Cardiac muscle cell (in vitro differentiated cells and primary cell): ENCODE results near the gene PARP1. TPM values are rescaled to one million over a fixed set of nuclear protein-coding genes. Genes with fewer than 3 reads are reported as not detected.

Source experiments
- DNase-seq, 2 donors: peaks; one replicate each; pipeline versions ENCODE4 v3.0.0 to v3.0.0-alpha.2; 2010 to 2017; ENCODE audit warnings: low read depth in 1 of 2, low spot score in 1 of 2
- H3K27ac ChIP-seq: fragments of 200-600 bp; sonication (generic); 2 replicates; pipeline ENCODE4 v1.5.1; 2016
- H3K27me3 ChIP-seq: fragments of 200-600 bp; sonication (generic); 2 replicates; pipeline ENCODE4 v1.6.0; 2016; ENCODE audit warnings: control low read depth
- H3K36me3 ChIP-seq: fragments of 200-600 bp; sonication (generic); 2 replicates; pipeline ENCODE4 v1.5.1; 2016; ENCODE audit warnings: control low read depth
- H3K4me1 ChIP-seq: fragments of 200-600 bp; sonication (generic); 2 replicates; pipeline ENCODE4 v1.8.1; 2017; ENCODE audit warnings: low read depth, mild to moderate bottlenecking, mixed run types
- H3K4me3 ChIP-seq: fragments of 200-600 bp; sonication (generic); 2 replicates; pipeline ENCODE4 v1.5.1; 2016; ENCODE audit warnings: mild to moderate bottlenecking
- H3K9me3 ChIP-seq: fragments of 200-600 bp; sonication (generic); 2 replicates; pipeline ENCODE4 v1.5.1; 2017; ENCODE audit warnings: low read depth, mild to moderate bottlenecking, control low read depth
- CTCF ChIP-seq: IDR thresholded peaks from 2 replicates; pipeline ENCODE4 v1.5.1; 2012; ENCODE audit warnings: low read depth, mild to moderate bottlenecking, low read length
- polyA plus RNA-seq: library from polyadenylated mRNA; unstranded; fragments of >200 nt; fragmentation: Nextera tagmentation; extraction: Ambion mirVana; gene quantifications from 2 replicates; pipeline ENCODE4 v1.2.1, GENCODE V29; 2016
- total RNA-seq: library from RNA; depleted of rRNA; stranded (reverse); fragments of >200 nt; gene quantifications from 2 replicates; pipeline ENCODE4 v1.2.3, GENCODE V29; 2016

Gene PARP1
- total and polyA plus RNA-seq, 2 experiments from 2014 or later, result 192 to 373 TPM

- Histone ChIP-seq H3K4me3 (no peak overlapping the region), H3K4me1 (peaks cover 21% of the 10 kb centered on the region), H3K27ac (no peak overlapping the region), H3K27me3 (no peaks in the 10 kb centered on the region), H3K9me3 (no peaks in the 10 kb centered on the region), H3K36me3 (no peaks in the 10 kb centered on the region)
- no peak for DNase-seq
- TF ChIP-seq CTCF, result no peak
Observed at GRCh38 chr1:226450688-226451087, 42.8 kb upstream of the PARP1 start.

- DNase-seq, result no peak
- no peaks in the 10 kb centered on the region for H3K27me3 ChIP-seq
- no peaks in the 10 kb centered on the region for H3K9me3 ChIP-seq
- no peaks in the 10 kb centered on the region for H3K36me3 ChIP-seq
- H3K4me3 ChIP-seq, result no peak overlapping the region
- H3K27ac ChIP-seq, result no peak overlapping the region
- TF ChIP-seq CTCF, result no peak
- H3K4me1 ChIP-seq, result peaks cover 21% of the 10 kb centered on the region
Observed at GRCh38 chr1:226449823-226450222, 41.9 kb upstream of the PARP1 start.

- H3K27me3 ChIP-seq, result no peaks in the 10 kb centered on the region
- H3K36me3 ChIP-seq, result no peaks in the 10 kb centered on the region
- H3K4me1 ChIP-seq, result peaks cover 10% of the 10 kb centered on the region
- TF ChIP-seq CTCF, result no peak
- no peak overlapping the region for H3K4me3 ChIP-seq
- H3K9me3 ChIP-seq, result no peaks in the 10 kb centered on the region
- H3K27ac ChIP-seq, result no peak overlapping the region
- DNase-seq, result peak in 1 of 2 donors; percentile 41
Observed at GRCh38 chr1:226447932-226448665, 40.2 kb upstream of the PARP1 start.

- no peaks in the 10 kb centered on the region for H3K36me3 ChIP-seq
- H3K4me3 ChIP-seq, result no peak overlapping the region
- no peaks in the 10 kb centered on the region for H3K4me1 ChIP-seq
- H3K27ac ChIP-seq, result no peak overlapping the region
- no peak for TF ChIP-seq CTCF
- no peaks in the 10 kb centered on the region for H3K9me3 ChIP-seq
- DNase-seq, result no peak
- H3K27me3 ChIP-seq, result no peaks in the 10 kb centered on the region
Observed at GRCh38 chr1:226446094-226446493, 38.2 kb upstream of the PARP1 start.

- no peak for TF ChIP-seq CTCF
- Histone ChIP-seq H3K4me3 (no peak overlapping the region), H3K36me3 (no peaks in the 10 kb centered on the region), H3K9me3 (no peaks in the 10 kb centered on the region), H3K27ac (no peak overlapping the region), H3K27me3 (no peaks in the 10 kb centered on the region), H3K4me1 (no peaks in the 10 kb centered on the region)
- no peak for DNase-seq
Observed at GRCh38 chr1:226444901-226445300, 37.0 kb upstream of the PARP1 start.
